Spleen (tissue), 7 donors: Measurements from ENCODE around the gene MCOLN1.

Experiments
- POLR2A ChIP-seq, 3 donors: fragments of 450-650 bp; IDR thresholded peaks; one replicate each; pipeline ENCODE4 v1.5.1; 2017; ENCODE audit warnings: antibody characterized with exemption in 3 of 3, mild to moderate bottlenecking in 1 of 3
- POLR2AphosphoS5 ChIP-seq, 3 donors: sonication (generic); formaldehyde crosslinking; IDR thresholded peaks; one replicate each; pipeline ENCODE4 v1.5.1; 2017; ENCODE audit warnings: antibody characterized with exemption in 3 of 3
- TF ChIP-seq, protein P1 (sequence below), 11 experiments: fragments of 200-600 bp in 7 of 11; fragments of 450-650 bp in 4 of 11; sonication (generic) in 4 of 11; IDR thresholded peaks in 8 of 11; conservative IDR thresholded peaks in 3 of 11; 1 replicate in 7 of 11; 2 replicates in 4 of 11; pipeline versions ENCODE4 v1.4.0 to v1.8.0; 2016 to 2021; ENCODE audit warnings: antibody characterized with exemption in 11 of 11, inconsistent platforms in 4 of 11, mild to moderate bottlenecking in 1 of 11
- donor health status: DM: no; HTN: no; CAD: no; lungs with moderate emphysema.
- donor health status: DM: no; HTN: no; CAD: no.
- donor health status: DM: no; HTN: no; CAD: no.

DNA sequence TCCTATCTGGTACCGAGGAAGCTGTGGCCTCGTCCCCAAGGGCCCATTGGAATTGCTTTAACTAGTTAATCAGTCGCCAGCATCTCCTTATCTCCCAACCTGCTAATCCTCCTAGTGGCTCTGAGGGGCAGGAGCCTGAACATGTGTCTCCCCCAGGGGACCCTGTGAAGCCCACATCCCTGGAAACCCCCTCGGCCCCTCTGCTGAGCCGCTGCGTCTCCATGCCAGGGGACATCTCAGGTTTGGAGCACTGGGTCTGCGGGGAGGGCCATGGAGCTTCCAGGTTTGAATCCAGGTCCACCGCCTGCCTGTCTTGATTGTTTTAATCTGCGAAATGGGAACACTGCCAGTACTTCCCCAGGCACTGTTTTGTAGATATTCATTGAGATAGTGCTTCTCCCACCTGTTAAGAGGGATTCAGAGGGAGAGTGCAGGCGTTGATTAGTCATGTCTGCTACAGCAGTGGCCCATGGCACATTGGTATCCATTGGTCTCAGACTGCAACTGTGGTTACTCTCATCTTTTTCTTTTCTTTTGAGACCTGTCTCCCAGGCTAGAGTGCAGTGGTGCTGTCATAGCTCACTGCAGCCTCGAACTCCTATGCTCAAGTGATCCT is 19.5 kb downstream of the MCOLN1 start:
- TF ChIP-seq POLR2A (IDR thresholded peaks at IDR 0.05) (no peak), POLR2AphosphoS5 (IDR thresholded peaks at IDR 0.05) (no peak)
- TF ChIP-seq, protein P1, sequence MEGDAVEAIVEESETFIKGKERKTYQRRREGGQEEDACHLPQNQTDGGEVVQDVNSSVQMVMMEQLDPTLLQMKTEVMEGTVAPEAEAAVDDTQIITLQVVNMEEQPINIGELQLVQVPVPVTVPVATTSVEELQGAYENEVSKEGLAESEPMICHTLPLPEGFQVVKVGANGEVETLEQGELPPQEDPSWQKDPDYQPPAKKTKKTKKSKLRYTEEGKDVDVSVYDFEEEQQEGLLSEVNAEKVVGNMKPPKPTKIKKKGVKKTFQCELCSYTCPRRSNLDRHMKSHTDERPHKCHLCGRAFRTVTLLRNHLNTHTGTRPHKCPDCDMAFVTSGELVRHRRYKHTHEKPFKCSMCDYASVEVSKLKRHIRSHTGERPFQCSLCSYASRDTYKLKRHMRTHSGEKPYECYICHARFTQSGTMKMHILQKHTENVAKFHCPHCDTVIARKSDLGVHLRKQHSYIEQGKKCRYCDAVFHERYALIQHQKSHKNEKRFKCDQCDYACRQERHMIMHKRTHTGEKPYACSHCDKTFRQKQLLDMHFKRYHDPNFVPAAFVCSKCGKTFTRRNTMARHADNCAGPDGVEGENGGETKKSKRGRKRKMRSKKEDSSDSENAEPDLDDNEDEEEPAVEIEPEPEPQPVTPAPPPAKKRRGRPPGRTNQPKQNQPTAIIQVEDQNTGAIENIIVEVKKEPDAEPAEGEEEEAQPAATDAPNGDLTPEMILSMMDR (IDR thresholded peaks at IDR 0.05 in 8 of 11, conservative IDR thresholded peaks at IDR 0.05 in 3 of 11): no peak
